Measurements from ENCODE around the gene EYS. TPM values are rescaled to one million over a fixed set of nuclear protein-coding genes. Genes with fewer than 3 reads are reported as not detected.

The EYS gene
- total and polyA plus RNA-seq, 2 of the 13 experiments (the other 11 are each of a cell fraction or from before 2014, with no cell fraction given): 0.04 to 0.07 TPM

- no peak for TF ChIP-seq ERF (CRISPR knock-in tag; IDR thresholded peaks at IDR 0.05)
- TF ChIP-seq ONECUT2 (CRISPR knock-in tag; IDR thresholded peaks at IDR 0.05): no peak
- no peak for TF ChIP-seq ZNF501 (CRISPR knock-in tag; IDR thresholded peaks at IDR 0.05)
- TF ChIP-seq CEBPB (IDR thresholded peaks at IDR 0.05; ENCODE audit: borderline replicate concordance, low read depth, low read length): no peak
- TF ChIP-seq ZC3H13 (CRISPR knock-in tag; IDR thresholded peaks at IDR 0.05): no peak
- TF ChIP-seq FLYWCH1 (CRISPR knock-in tag; IDR thresholded peaks at IDR 0.05): no peak
- TF ChIP-seq GZF1 (CRISPR knock-in tag; IDR thresholded peaks at IDR 0.05): no peak
- TF ChIP-seq GPN1 (CRISPR knock-in tag; IDR thresholded peaks at IDR 0.05; ENCODE audit: borderline replicate concordance): no peak
- no peak for TF ChIP-seq MYNN (CRISPR knock-in tag; IDR thresholded peaks at IDR 0.05; ENCODE audit: low read depth)
- TF ChIP-seq SP4 (CRISPR knock-in tag; IDR thresholded peaks at IDR 0.05): no peak
- no peak for TF ChIP-seq TBX3 (IDR thresholded peaks at IDR 0.05; ENCODE audit: borderline replicate concordance)
- no peak for TF ChIP-seq ZNF441 (CRISPR knock-in tag; IDR thresholded peaks at IDR 0.05; ENCODE audit: borderline replicate concordance)
- no peak for TF ChIP-seq ZNF280B (CRISPR knock-in tag; IDR thresholded peaks at IDR 0.05; ENCODE audit: borderline replicate concordance)
- peak; percentile 39; the same call in 1 of the 2 replicates for TF ChIP-seq HDAC2 (CRISPR knock-in tag; IDR thresholded peaks at IDR 0.05)
- no peak for TF ChIP-seq ZNF44 (CRISPR knock-in tag; IDR thresholded peaks at IDR 0.05)
- TF ChIP-seq ZNF589 (CRISPR knock-in tag; conservative IDR thresholded peaks at IDR 0.05): no peak
- no peak for TF ChIP-seq ZNF547 (CRISPR knock-in tag; IDR thresholded peaks at IDR 0.05)
- no peak for TF ChIP-seq SIN3A (IDR thresholded peaks at IDR 0.05; ENCODE audit: borderline replicate concordance, low read depth, low read length)
- no peak for TF ChIP-seq IRF9 (CRISPR knock-in tag; IDR thresholded peaks at IDR 0.05; ENCODE audit: borderline replicate concordance)
- TF ChIP-seq ZBTB25 (CRISPR knock-in tag; IDR thresholded peaks at IDR 0.05): no peak
- TF ChIP-seq ZNF619 (CRISPR knock-in tag; IDR thresholded peaks at IDR 0.05): no peak
- TF ChIP-seq THAP9 (CRISPR knock-in tag; IDR thresholded peaks at IDR 0.05; ENCODE audit: borderline replicate concordance): no peak
- TF ChIP-seq NKX3-1 (CRISPR knock-in tag; IDR thresholded peaks at IDR 0.05): no peak
- TF ChIP-seq PRPF4 (IDR thresholded peaks at IDR 0.05; ENCODE audit: low read depth, low read length, poor library complexity, severe bottlenecking): no peak
- TF ChIP-seq ZFP82 (CRISPR knock-in tag; IDR thresholded peaks at IDR 0.05; ENCODE audit: borderline replicate concordance): no peak
- TF ChIP-seq SP5 (CRISPR knock-in tag; IDR thresholded peaks at IDR 0.05; ENCODE audit: borderline replicate concordance, low read depth): no peak
Measured at GRCh38 chr6:63739094-63739687, 1967.8 kb downstream of the EYS start (continued).

Data from HepG2 (cell line).